Activated CD8-positive, alpha-beta T cell treated with anti-CD3 and anti-CD28 coated beads for 36 hours (primary cell): ENCODE results near the gene LSM14B. TPM values are rescaled to one million over a fixed set of nuclear protein-coding genes. Genes with fewer than 3 reads are reported as not detected.

Experiments
- ATAC-seq: fragments of 200-7000 bp; cut with Tn5 transposase; one replicate; pipeline ENCODE4 v1.10.0; 2021; ENCODE audit warnings: mild to moderate bottlenecking, moderate library complexity
- CTCF ChIA-PET: fragments of 350-600 bp; sonication (Branson Sonifier 250); formaldehyde crosslinking; loops from one replicate; lab custom pipeline; 2021; ENCODE audit warnings: antibody characterized with exemption; lab: Charles Lee
- POLR2A ChIA-PET: fragments of 350-600 bp; sonication (Branson Sonifier 250); formaldehyde crosslinking; loops from one replicate; lab custom pipeline; 2021; ENCODE audit warnings: antibody characterized with exemption; lab: Charles Lee
- DNase-seq: peaks from one replicate; pipeline ENCODE4 v3.0.0-alpha.2; 2020
- H3K27ac Mint-ChIP-seq: one replicate; pipeline ENCODE4 v1.8.0; 2021; ENCODE audit warnings: mild to moderate bottlenecking, mixed read lengths
- H3K27me3 Mint-ChIP-seq: one replicate; pipeline ENCODE4 v1.8.0; 2021; ENCODE audit warnings: mixed read lengths
- H3K36me3 Mint-ChIP-seq: one replicate; pipeline ENCODE4 v1.8.0; 2021; ENCODE audit warnings: low read depth, mixed read lengths
- H3K4me1 Mint-ChIP-seq: one replicate; pipeline ENCODE4 v1.8.0; 2021; ENCODE audit warnings: low read depth, mixed read lengths
- H3K4me3 Mint-ChIP-seq: one replicate; pipeline ENCODE4 v1.8.0; 2021; ENCODE audit warnings: mild to moderate bottlenecking, moderate library complexity, mixed read lengths
- H3K9me3 Mint-ChIP-seq: one replicate; pipeline ENCODE4 v1.8.0; 2021; ENCODE audit warnings: mixed read lengths
- CTCF ChIP-seq: fragments of 200-600 bp; IDR thresholded peaks from one replicate; pipeline ENCODE4 v1.8.0; 2022; ENCODE audit warnings: antibody characterized with exemption, mild to moderate bottlenecking
- intact Hi-C: fragments of 100-400 bp; cut with micrococcal nuclease; formaldehyde crosslinking; loops from one replicate; pipeline ENCODE4 v1.10.0; 2022
- total RNA-seq, 2 experiments: library from RNA; stranded (reverse); gene quantifications; one replicate each; pipeline ENCODE4 v1.2.3, GENCODE V29; 2021

Gene LSM14B
- total RNA-seq, 2 experiments from 2014 or later: 33.5 to 35.6 TPM

- Mint-ChIP-seq H3K4me3 (no peak overlapping the region), H3K36me3 (peaks cover 55% of the 10 kb centered on the region), H3K27me3 (no peaks in the 10 kb centered on the region), H3K9me3 (no peaks in the 10 kb centered on the region), H3K4me1 (peaks cover 27% of the 10 kb centered on the region), H3K27ac (peak overlapping the region; percentile 52)
- ATAC-seq (no peak), DNase-seq (no peak)
- ChIA-PET POLR2A (interaction anchor here (0.5 to 2.0 kb wide), 5 partner anchors 9 to 117 kb away, joined by 3 to 11 read pairs (median 4); partner anchors contain the start of genes PSMA7 and TAF4), CTCF (interaction anchor here (1.4 kb wide), 1 partner anchor 119 kb away, joined by 4 read pairs; no protein-coding TSS in a partner anchor)
- TF ChIP-seq CTCF: no peak
- intact Hi-C loops: loop anchor here (10.0 kb wide), 1 partner anchor 105 kb away; no protein-coding TSS in a partner anchor
Measured at GRCh38 chr20:62129731-62130531, 7.7 kb downstream of the LSM14B start.

- Mint-ChIP-seq H3K27ac (no peak overlapping the region), H3K27me3 (no peaks in the 10 kb centered on the region), H3K4me3 (no peak overlapping the region), H3K4me1 (peaks cover 25% of the 10 kb centered on the region), H3K9me3 (no peaks in the 10 kb centered on the region), H3K36me3 (peaks cover 52% of the 10 kb centered on the region)
- ChIA-PET POLR2A (interaction anchor here (0.7 to 1.8 kb wide), 4 partner anchors 7 to 13 kb away, joined by 3 to 6 read pairs (median 3); no protein-coding TSS in a partner anchor), CTCF (interaction anchor here (0.9 to 4.9 kb wide), 2 partner anchors 10 to 120 kb away, joined by 4 to 27 read pairs; no protein-coding TSS in a partner anchor)
- ATAC-seq (no peak), DNase-seq (no peak)
- intact Hi-C loops: no loop called here
- no peak for TF ChIP-seq CTCF
Measured at GRCh38 chr20:62131560-62132320, 9.5 kb downstream of the LSM14B start.

- Mint-ChIP-seq H3K9me3 (no peaks in the 10 kb centered on the region), H3K27ac (peak overlapping the region; percentile 61), H3K36me3 (peaks cover 57% of the 10 kb centered on the region), H3K4me3 (no peak overlapping the region), H3K4me1 (peaks cover 27% of the 10 kb centered on the region), H3K27me3 (no peaks in the 10 kb centered on the region)
- ChIA-PET POLR2A (interaction anchor here (0.9 to 1.8 kb wide), 3 partner anchors 8 to 11 kb away, joined by 3 to 6 read pairs (median 3); no protein-coding TSS in a partner anchor), CTCF (interaction anchor here (0.9 to 4.9 kb wide), 3 partner anchors 9 to 121 kb away, joined by 3 to 27 read pairs (median 4); no protein-coding TSS in a partner anchor)
- TF ChIP-seq CTCF: no peak
- intact Hi-C loops: no loop called here
- DNase-seq (no peak), ATAC-seq (no peak)
Measured at GRCh38 chr20:62132421-62132820, 10.1 kb downstream of the LSM14B start.

- ChIA-PET CTCF (interaction anchor here (0.9 to 4.9 kb wide), 3 partner anchors 8 to 122 kb away, joined by 3 to 27 read pairs (median 4); no protein-coding TSS in a partner anchor), POLR2A (interaction anchor here (0.9 to 1.8 kb wide), 3 partner anchors 9 to 12 kb away, joined by 3 to 6 read pairs (median 3); no protein-coding TSS in a partner anchor)
- Mint-ChIP-seq H3K27me3 (no peaks in the 10 kb centered on the region), H3K4me1 (peaks cover 31% of the 10 kb centered on the region), H3K9me3 (no peaks in the 10 kb centered on the region), H3K4me3 (no peak overlapping the region), H3K36me3 (peaks cover 57% of the 10 kb centered on the region), H3K27ac (peak overlapping the region; percentile 36)
- no peak for TF ChIP-seq CTCF
- intact Hi-C loops: no loop called here
- DNase-seq: no peak
- ATAC-seq: no peak
Measured at GRCh38 chr20:62133051-62133845, 11.0 kb downstream of the LSM14B start.
